Panc1 (cell line): ENCODE data around the gene DCUN1D4. TPM values are rescaled to one million over a fixed set of nuclear protein-coding genes. Genes with fewer than 3 reads are reported as not detected.

Experiments
- ATAC-seq: fragments of 200-7000 bp; cut with Tn5 transposase; 2 replicates; pipeline ENCODE4 v1.9.1; 2020; ENCODE audit warnings: mild to moderate bottlenecking, moderate library complexity
- BruUV-seq: library from RNA; stranded (reverse); fragments of 400-500 nt; replicated peaks from 2 replicates; lab custom pipeline; 2021; lab: Mats Ljungman, UMichigan
- CTCF ChIA-PET: fragments of 300-600 bp; sonication (Branson Sonifier 250); formaldehyde crosslinking; loops from one replicate; lab custom pipeline; 2022; ENCODE audit warnings: antibody characterized with exemption; lab: Charles Lee
- POLR2A ChIA-PET: fragments of 300-600 bp; sonication (Branson Sonifier 250); formaldehyde crosslinking; loops from one replicate; lab custom pipeline; 2022; ENCODE audit warnings: antibody characterized with exemption; lab: Charles Lee
- DNase-seq: peaks from one replicate; pipeline ENCODE4 v3.0.0-alpha.2; 2010; ENCODE audit warnings: low read depth, low spot score
- H3K27ac ChIP-seq: 2 replicates; pipeline ENCODE4 v1.5.1; 2011; ENCODE audit warnings: mild to moderate bottlenecking, low read length, inconsistent platforms
- H3K27me3 ChIP-seq: fragments of 200-500 bp; sonication (Bioruptor generic); 2 replicates; pipeline ENCODE4 v1.6.0; 2014; ENCODE audit warnings: low read length, inconsistent platforms; ENCODE audit not compliant: control insufficient read depth, insufficient read depth
- H3K36me3 ChIP-seq: fragments of 200-500 bp; sonication (Bioruptor generic); 2 replicates; pipeline ENCODE4 v1.5.1; 2014; ENCODE audit warnings: inconsistent platforms, mild to moderate bottlenecking, low read length, moderate library complexity; ENCODE audit not compliant: control insufficient read depth, insufficient read depth
- H3K4me1 ChIP-seq: 2 replicates; pipeline ENCODE4 v1.5.1; 2011; ENCODE audit warnings: inconsistent platforms, mild to moderate bottlenecking, low read length, moderate library complexity; ENCODE audit not compliant: control insufficient read depth, insufficient read depth
- H3K4me3 ChIP-seq, 2 experiments: 2 replicates each; pipeline ENCODE4 v1.5.1; 2011 to 2012; ENCODE audit warnings: low read depth in 2 of 2, low read length in 2 of 2, mild to moderate bottlenecking in 2 of 2, inconsistent platforms in 1 of 2, moderate library complexity in 1 of 2
- H3K9me3 ChIP-seq: fragments of 200-500 bp; sonication (Bioruptor generic); 2 replicates; pipeline ENCODE4 v1.5.1; 2014; ENCODE audit warnings: low read depth, mild to moderate bottlenecking, inconsistent platforms, low read length, moderate library complexity; ENCODE audit not compliant: control insufficient read depth, insufficient read depth
- CTCF ChIP-seq: fragments of 450-650 bp; IDR thresholded peaks from 2 replicates; pipeline ENCODE4 v1.5.1; 2017; ENCODE audit warnings: mild to moderate bottlenecking
- POLR2AphosphoS5 ChIP-seq: IDR thresholded peaks from 2 replicates; pipeline ENCODE4 v1.6.1; 2012; ENCODE audit warnings: mild to moderate bottlenecking, low read depth, low read length, moderate library complexity
- REST ChIP-seq, 2 experiments: IDR thresholded peaks; 2 replicates each; pipeline ENCODE4 v1.6.1; 2011 to 2012; ENCODE audit warnings: low read depth in 2 of 2, control low read depth in 1 of 2, low read length in 1 of 2, mild to moderate bottlenecking in 1 of 2, moderate library complexity in 1 of 2; ENCODE audit not compliant: insufficient read depth in 1 of 2
- SIN3A ChIP-seq: IDR thresholded peaks from 2 replicates; pipeline ENCODE4 v1.6.1; 2012; ENCODE audit warnings: low read depth, mild to moderate bottlenecking, low read length, moderate library complexity, borderline replicate concordance; ENCODE audit not compliant: insufficient read depth
- TCF7L2 ChIP-seq: IDR thresholded peaks from 2 replicates; pipeline ENCODE4 v1.6.1; 2011; ENCODE audit warnings: mild to moderate bottlenecking, low read depth, low read length, inconsistent platforms
- in situ Hi-C: cut with HindIII; loops from 2 replicates; pipeline ENCODE4 v1.10.0; 2016; ENCODE audit warnings: low sequenced_read_pairs, low pct_unique_long_range_greater_than_20kb
- intact Hi-C: fragments of 100-400 bp; cut with micrococcal nuclease; formaldehyde crosslinking; loops from one replicate; pipeline ENCODE4 v1.10.0; 2022; ENCODE audit not compliant: unreplicated experiment
- total RNA-seq: library from RNA; stranded (reverse); gene quantifications from one replicate; pipeline ENCODE4 v1.2.1, GENCODE V29; 2021; ENCODE audit not compliant: unreplicated experiment

Gene DCUN1D4
- total RNA-seq, 1 experiment from 2014 or later, result 64.6 TPM

GRCh38 chr4:51842167-51842553 lies 793 bp upstream of the DCUN1D4 start:
- BruUV-seq, result no TSS peak
- peaks cover 5% of the 10 kb centered on the region; the same call in 1 of the 2 replicates for H3K4me1 ChIP-seq
- peak overlapping the region; percentile 76 to 79 for H3K4me3 ChIP-seq
- no peaks in the 10 kb centered on the region for H3K27me3 ChIP-seq
- in situ Hi-C loops, result no loop called here
- H3K9me3 ChIP-seq, result no peaks in the 10 kb centered on the region
- ChIA-PET POLR2A (no interaction called here), CTCF (interaction anchor here (0.6 kb wide), 1 partner anchor 28 kb away, joined by 3 read pairs; no protein-coding TSS in a partner anchor)
- peak overlapping the region; percentile 87 for H3K27ac ChIP-seq
- no peaks in the 10 kb centered on the region; the same call in none of the 2 replicates for H3K36me3 ChIP-seq
- no peak for TF ChIP-seq POLR2AphosphoS5
- no peak for TF ChIP-seq REST (IDR thresholded peaks at IDR 0.05; ENCODE audit: insufficient read depth in 1 of 2, low read depth in 2 of 2, low read length in 1 of 2)
- TF ChIP-seq SIN3A, result no peak
- no peak for TF ChIP-seq CTCF
- DNase-seq (no peak), ATAC-seq (no peak)
- intact Hi-C loops, result no loop called here

GRCh38 chr4:51843309-51844152 lies 578 bp downstream of the DCUN1D4 start:
- H3K4me1 ChIP-seq, result peaks cover 9% of the 10 kb centered on the region; the same call in 1 of the 2 replicates
- DNase-seq (no peak), ATAC-seq (peak; percentile 55)
- H3K9me3 ChIP-seq, result no peaks in the 10 kb centered on the region
- no peaks in the 10 kb centered on the region for H3K27me3 ChIP-seq
- intact Hi-C loops, result no loop called here
- peak overlapping the region; percentile 76 to 79 for H3K4me3 ChIP-seq
- BruUV-seq, result no TSS peak
- CTCF ChIA-PET, result interaction anchor here (0.6 kb wide), 1 partner anchor 49 kb away, joined by 3 read pairs; no protein-coding TSS in a partner anchor
- H3K36me3 ChIP-seq, result no peaks in the 10 kb centered on the region; the same call in none of the 2 replicates
- in situ Hi-C loops, result no loop called here
- TF ChIP-seq CTCF, result no peak
- TF ChIP-seq REST (IDR thresholded peaks at IDR 0.05; ENCODE audit: insufficient read depth in 1 of 2, low read depth in 2 of 2, low read length in 1 of 2), result no peak
- no peak for TF ChIP-seq TCF7L2
- no peak for TF ChIP-seq POLR2AphosphoS5
- no peak for TF ChIP-seq SIN3A
- POLR2A ChIA-PET, result interaction anchor here (0.5 kb wide), 1 partner anchor 581 kb away, joined by 9 read pairs; no protein-coding TSS in a partner anchor
- peak overlapping the region; percentile 94 for H3K27ac ChIP-seq
